ENCODE measurements around the gene FOXC1. TPM values are rescaled to one million over a fixed set of nuclear protein-coding genes. Genes with fewer than 3 reads are reported as not detected.
A peak's percentile ranks its signal among the peaks of the same experiment; 100 is the strongest.

FOXC1 gene
- polyA plus RNA-seq, 1 donor = 0.48 TPM

DNA sequence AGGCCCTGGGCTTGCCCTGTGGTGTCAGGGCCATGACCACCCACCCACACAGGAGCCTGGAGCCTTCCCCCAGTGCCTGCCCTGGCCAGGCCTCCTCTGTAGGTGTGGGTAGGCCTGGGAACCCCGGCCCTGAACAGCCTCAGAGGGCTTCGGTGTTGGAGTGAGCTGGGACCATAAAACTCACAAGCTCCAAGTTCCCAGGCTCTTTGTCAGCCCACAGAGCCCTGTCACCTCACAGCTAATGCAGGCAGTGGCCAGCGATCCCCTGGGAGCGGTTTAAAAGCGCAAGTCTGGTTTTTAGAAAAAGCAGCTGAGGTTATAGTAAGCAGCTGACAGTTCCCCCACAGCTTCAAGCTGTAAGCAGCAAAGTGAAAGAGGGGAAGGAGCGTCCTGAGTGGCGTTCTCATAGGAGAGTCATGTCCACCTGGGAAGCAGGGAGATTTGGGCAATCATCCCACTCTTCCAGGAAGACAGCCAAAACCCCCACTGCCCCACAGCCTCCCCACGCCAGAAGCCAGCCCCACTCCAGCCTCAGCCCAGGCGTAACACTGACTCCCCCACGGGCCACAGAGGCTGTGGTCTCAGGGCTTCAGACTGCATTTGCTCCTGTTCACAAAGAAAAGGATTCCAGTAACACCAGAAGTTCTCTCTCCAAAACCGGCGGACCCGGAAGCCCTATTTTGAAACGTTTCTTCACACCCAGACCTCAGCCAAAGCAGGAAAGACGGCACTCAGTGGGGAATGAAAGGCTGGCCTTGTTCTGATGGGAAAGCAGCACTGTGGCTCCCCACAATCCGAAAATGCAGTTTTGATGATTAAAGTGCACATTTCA is 34.3 kb upstream of the FOXC1 start:
- DNase-seq = peak in 1 of 2 donors; percentile 23
- no peak overlapping the region for H3K4me3 ChIP-seq (ENCODE audit: low read length)
- no peaks in the 10 kb centered on the region for H3K27me3 ChIP-seq (ENCODE audit: control insufficient read depth, insufficient read depth, low read length)
- no CpG with 5 or more reads among the region's 16 CpGs for WGBS (ENCODE audit: insufficient coverage, low lambda C conversion rate)
- H3K4me1 ChIP-seq (ENCODE audit: control insufficient read depth, insufficient read depth, low read length) = no peaks in the 10 kb centered on the region
- peaks cover 2% of the 10 kb centered on the region for H3K9me3 ChIP-seq (ENCODE audit: control insufficient read depth, low read depth, low read length)
- H3K27ac ChIP-seq (ENCODE audit: low read length) = no peak overlapping the region
- no peaks in the 10 kb centered on the region for H3K36me3 ChIP-seq (ENCODE audit: control insufficient read depth, insufficient read depth, low read length)

GRCh38 chr6:1576166-1576565 is 33.5 kb upstream of the FOXC1 start:
- no peak overlapping the region for H3K27ac ChIP-seq (ENCODE audit: low read length)
- DNase-seq = no peak
- H3K4me1 ChIP-seq (ENCODE audit: control insufficient read depth, insufficient read depth, low read length) = no peaks in the 10 kb centered on the region
- H3K4me3 ChIP-seq (ENCODE audit: low read length) = no peak overlapping the region
- no peaks in the 10 kb centered on the region for H3K36me3 ChIP-seq (ENCODE audit: control insufficient read depth, insufficient read depth, low read length)
- no peaks in the 10 kb centered on the region for H3K27me3 ChIP-seq (ENCODE audit: control insufficient read depth, insufficient read depth, low read length)
- peaks cover under 1% of the 10 kb centered on the region for H3K9me3 ChIP-seq (ENCODE audit: control insufficient read depth, low read depth, low read length)
- no CpG with 5 or more reads among the region's 9 CpGs for WGBS (ENCODE audit: insufficient coverage, low lambda C conversion rate)

GRCh38 chr6:1576711-1577110 is 33.0 kb upstream of the FOXC1 start:
- no peaks in the 10 kb centered on the region for H3K4me1 ChIP-seq (ENCODE audit: control insufficient read depth, insufficient read depth, low read length)
- no CpG with 5 or more reads among the region's 11 CpGs for WGBS (ENCODE audit: insufficient coverage, low lambda C conversion rate)
- no peaks in the 10 kb centered on the region for H3K9me3 ChIP-seq (ENCODE audit: control insufficient read depth, low read depth, low read length)
- no peaks in the 10 kb centered on the region for H3K27me3 ChIP-seq (ENCODE audit: control insufficient read depth, insufficient read depth, low read length)
- H3K27ac ChIP-seq (ENCODE audit: low read length) = no peak overlapping the region
- H3K4me3 ChIP-seq (ENCODE audit: low read length) = no peak overlapping the region
- no peaks in the 10 kb centered on the region for H3K36me3 ChIP-seq (ENCODE audit: control insufficient read depth, insufficient read depth, low read length)
- no peak for DNase-seq

- H3K9me3 ChIP-seq (ENCODE audit: control insufficient read depth, low read depth, low read length) = no peaks in the 10 kb centered on the region
- no peak overlapping the region for H3K4me3 ChIP-seq (ENCODE audit: low read length)
- no peaks in the 10 kb centered on the region for H3K27me3 ChIP-seq (ENCODE audit: control insufficient read depth, insufficient read depth, low read length)
- H3K4me1 ChIP-seq (ENCODE audit: control insufficient read depth, insufficient read depth, low read length) = no peaks in the 10 kb centered on the region
- no peak overlapping the region for H3K27ac ChIP-seq (ENCODE audit: low read length)
- no peak for DNase-seq
- no peaks in the 10 kb centered on the region for H3K36me3 ChIP-seq (ENCODE audit: control insufficient read depth, insufficient read depth, low read length)
- WGBS (ENCODE audit: insufficient coverage, low lambda C conversion rate) = no CpG with 5 or more reads among the region's 11 CpGs
Measured at GRCh38 chr6:1577146-1577680, 32.5 kb upstream of the FOXC1 start.

GRCh38 chr6:1577896-1578745 is 31.6 kb upstream of the FOXC1 start:
- Histone ChIP-seq H3K36me3 (ENCODE audit: control insufficient read depth, insufficient read depth, low read length) (no peaks in the 10 kb centered on the region), H3K27ac (ENCODE audit: low read length) (no peak overlapping the region), H3K4me1 (ENCODE audit: control insufficient read depth, insufficient read depth, low read length) (no peaks in the 10 kb centered on the region), H3K4me3 (ENCODE audit: low read length) (no peak overlapping the region), H3K9me3 (ENCODE audit: control insufficient read depth, low read depth, low read length) (no peaks in the 10 kb centered on the region), H3K27me3 (ENCODE audit: control insufficient read depth, insufficient read depth, low read length) (no peaks in the 10 kb centered on the region)
- WGBS (ENCODE audit: insufficient coverage, low lambda C conversion rate) = 90% methylated on average over 6 of the region's 19 CpGs
- no peak for DNase-seq

GRCh38 chr6:1579096-1579495 is 30.6 kb upstream of the FOXC1 start:
- H3K9me3 ChIP-seq (ENCODE audit: control insufficient read depth, low read depth, low read length) = no peaks in the 10 kb centered on the region
- H3K4me3 ChIP-seq (ENCODE audit: low read length) = no peak overlapping the region
- H3K27me3 ChIP-seq (ENCODE audit: control insufficient read depth, insufficient read depth, low read length) = no peaks in the 10 kb centered on the region
- H3K4me1 ChIP-seq (ENCODE audit: control insufficient read depth, insufficient read depth, low read length) = no peaks in the 10 kb centered on the region
- no CpG with 5 or more reads among the region's 5 CpGs for WGBS (ENCODE audit: insufficient coverage, low lambda C conversion rate)
- H3K27ac ChIP-seq (ENCODE audit: low read length) = no peak overlapping the region
- DNase-seq = no peak
- H3K36me3 ChIP-seq (ENCODE audit: control insufficient read depth, insufficient read depth, low read length) = no peaks in the 10 kb centered on the region

DNA sequence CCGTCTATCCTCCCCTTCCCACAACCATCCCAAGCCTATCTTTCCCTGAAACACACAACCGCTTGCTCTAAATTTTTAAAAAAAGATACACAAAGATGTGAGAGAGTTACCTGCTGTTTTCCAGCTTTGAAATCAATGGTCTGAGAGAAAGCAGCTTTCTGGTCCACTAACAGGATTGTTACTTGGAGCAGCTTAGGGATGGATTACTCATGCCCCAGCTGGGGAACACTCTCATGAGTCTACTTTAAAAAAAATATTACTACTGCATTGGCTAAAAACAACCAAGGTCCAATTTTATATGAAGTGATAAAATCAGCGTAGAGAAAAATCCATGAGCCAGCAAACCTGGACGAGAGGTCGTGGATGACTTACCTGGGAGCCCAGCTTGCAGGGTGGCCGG is 29.6 kb upstream of the FOXC1 start:
- Histone ChIP-seq H3K4me1 (ENCODE audit: control insufficient read depth, insufficient read depth, low read length) (no peaks in the 10 kb centered on the region), H3K27ac (ENCODE audit: low read length) (no peak overlapping the region), H3K27me3 (ENCODE audit: control insufficient read depth, insufficient read depth, low read length) (no peaks in the 10 kb centered on the region), H3K36me3 (ENCODE audit: control insufficient read depth, insufficient read depth, low read length) (no peaks in the 10 kb centered on the region), H3K4me3 (ENCODE audit: low read length) (no peak overlapping the region), H3K9me3 (ENCODE audit: control insufficient read depth, low read depth, low read length) (no peaks in the 10 kb centered on the region)
- no CpG with 5 or more reads among the region's 6 CpGs for WGBS (ENCODE audit: insufficient coverage, low lambda C conversion rate)
- DNase-seq = no peak

DNA sequence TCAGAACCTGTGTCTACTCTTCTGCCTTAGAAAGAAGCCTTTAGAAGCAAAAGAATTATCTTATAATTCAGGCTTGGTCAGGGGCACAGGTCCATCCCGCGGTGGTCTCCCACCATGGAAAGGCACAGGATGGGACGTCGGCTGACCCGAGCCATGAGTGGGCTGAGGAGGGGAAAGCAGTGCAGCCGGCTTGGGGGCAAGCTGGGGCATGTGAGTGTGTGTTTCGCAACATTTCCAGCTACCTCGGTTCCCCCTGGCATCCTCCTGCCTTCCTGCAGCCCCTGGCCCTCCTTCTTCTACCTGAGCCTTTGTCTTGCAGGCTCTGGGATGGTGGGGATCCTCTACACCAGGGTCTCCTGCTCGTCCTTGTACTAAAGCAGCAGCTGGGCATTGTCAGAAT is 29.1 kb upstream of the FOXC1 start:
- H3K27me3 ChIP-seq (ENCODE audit: control insufficient read depth, insufficient read depth, low read length) = no peaks in the 10 kb centered on the region
- DNase-seq = no peak
- no CpG with 5 or more reads among the region's 9 CpGs for WGBS (ENCODE audit: insufficient coverage, low lambda C conversion rate)
- no peak overlapping the region for H3K27ac ChIP-seq (ENCODE audit: low read length)
- H3K4me1 ChIP-seq (ENCODE audit: control insufficient read depth, insufficient read depth, low read length) = no peaks in the 10 kb centered on the region
- no peaks in the 10 kb centered on the region for H3K9me3 ChIP-seq (ENCODE audit: control insufficient read depth, low read depth, low read length)
- no peaks in the 10 kb centered on the region for H3K36me3 ChIP-seq (ENCODE audit: control insufficient read depth, insufficient read depth, low read length)
- H3K4me3 ChIP-seq (ENCODE audit: low read length) = no peak overlapping the region

DNA sequence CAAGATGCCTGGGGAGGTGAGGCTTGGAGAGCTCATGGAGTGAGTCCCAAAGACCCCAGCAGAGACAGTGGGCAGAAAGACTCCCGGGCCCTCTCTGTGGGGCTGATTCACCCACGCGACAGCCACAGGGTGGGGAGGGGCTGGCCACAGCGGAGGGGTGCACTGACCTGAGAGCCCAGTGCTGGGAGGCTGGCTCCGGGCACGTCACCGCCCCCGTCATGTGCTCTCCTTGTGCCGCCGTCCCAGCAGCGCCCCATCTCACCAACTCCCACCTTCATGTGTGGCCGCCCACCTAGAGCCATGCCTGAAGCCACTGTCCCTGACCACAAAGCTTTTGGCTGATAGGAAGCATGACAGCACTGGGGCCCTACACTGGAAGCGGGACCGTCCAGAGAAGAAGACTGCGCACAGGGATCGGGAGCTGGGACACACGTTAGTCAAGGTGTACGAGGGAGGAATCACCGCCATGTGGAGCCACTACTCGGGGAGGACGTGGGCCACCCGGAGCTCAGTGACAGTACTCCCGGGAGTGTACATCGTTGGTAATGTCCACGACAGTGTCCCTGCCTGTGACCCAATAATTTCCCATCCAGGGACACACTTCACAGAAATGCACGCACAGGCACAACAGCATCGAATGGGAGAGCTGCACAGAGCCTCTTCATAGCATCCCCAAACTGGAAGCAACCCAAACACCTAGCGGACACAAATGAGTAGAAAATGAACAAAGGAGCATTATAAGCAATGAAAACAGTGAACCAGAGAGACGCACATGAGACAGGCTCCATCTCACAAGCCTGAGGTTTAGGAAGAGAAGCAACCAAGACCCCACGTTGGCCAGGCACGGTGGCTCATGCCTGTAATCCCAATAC is 28.4 kb upstream of the FOXC1 start:
- H3K36me3 ChIP-seq (ENCODE audit: control insufficient read depth, insufficient read depth, low read length) = no peaks in the 10 kb centered on the region
- WGBS (ENCODE audit: insufficient coverage, low lambda C conversion rate) = 100% methylated on average over 1 of the region's 31 CpGs
- H3K27me3 ChIP-seq (ENCODE audit: control insufficient read depth, insufficient read depth, low read length) = no peaks in the 10 kb centered on the region
- no peak for DNase-seq
- H3K9me3 ChIP-seq (ENCODE audit: control insufficient read depth, low read depth, low read length) = no peaks in the 10 kb centered on the region
- H3K27ac ChIP-seq (ENCODE audit: low read length) = no peak overlapping the region
- no peaks in the 10 kb centered on the region for H3K4me1 ChIP-seq (ENCODE audit: control insufficient read depth, insufficient read depth, low read length)
- H3K4me3 ChIP-seq (ENCODE audit: low read length) = no peak overlapping the region

GRCh38 chr6:1584146-1584545 is 25.6 kb upstream of the FOXC1 start:
- no peaks in the 10 kb centered on the region for H3K4me1 ChIP-seq (ENCODE audit: control insufficient read depth, insufficient read depth, low read length)
- no peak overlapping the region for H3K27ac ChIP-seq (ENCODE audit: low read length)
- H3K27me3 ChIP-seq (ENCODE audit: control insufficient read depth, insufficient read depth, low read length) = no peaks in the 10 kb centered on the region
- no peaks in the 10 kb centered on the region for H3K36me3 ChIP-seq (ENCODE audit: control insufficient read depth, insufficient read depth, low read length)
- no peak overlapping the region for H3K4me3 ChIP-seq (ENCODE audit: low read length)
- no peak for DNase-seq
- WGBS (ENCODE audit: insufficient coverage, low lambda C conversion rate) = no CpG with 5 or more reads among the region's 5 CpGs
- no peaks in the 10 kb centered on the region for H3K9me3 ChIP-seq (ENCODE audit: control insufficient read depth, low read depth, low read length)

Measured in large intestine (tissue), 3 donors.